ENCODE measurements around the gene ABHD14A. TPM values are rescaled to one million over a fixed set of nuclear protein-coding genes. Genes with fewer than 3 reads are reported as not detected.

Gene ABHD14A
- total and polyA plus RNA-seq, 2 of the 13 experiments (the other 11 are each of a cell fraction or from before 2014, with no cell fraction given), result 29.5 to 46.9 TPM

DNA sequence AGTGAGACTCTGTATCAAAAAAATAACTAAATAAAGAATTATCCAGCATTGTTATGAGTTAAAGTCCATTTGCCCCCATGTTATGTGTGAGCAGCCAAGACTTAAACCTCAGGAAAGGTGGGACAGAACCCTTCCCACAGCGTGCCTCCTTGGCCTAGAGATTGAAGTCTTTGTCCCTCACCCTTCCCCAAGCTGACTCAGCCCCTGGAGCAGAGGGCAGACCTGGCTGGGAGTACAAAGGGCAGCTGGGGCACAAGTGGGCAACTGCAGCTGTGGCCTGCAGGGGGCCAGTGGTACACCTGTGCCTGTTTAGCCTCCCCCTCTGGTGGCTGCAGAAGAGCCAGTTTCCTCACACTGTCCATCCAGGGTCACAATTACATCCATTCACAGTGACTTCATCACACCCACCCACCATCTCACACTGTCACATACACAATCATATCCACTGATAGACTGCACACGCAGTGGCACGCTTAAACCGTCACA is 7.5 kb downstream of the ABHD14A start (continued):
- TF ChIP-seq ARID4A (CRISPR knock-in tag; IDR thresholded peaks at IDR 0.05; ENCODE audit: borderline replicate concordance) (peak; percentile 28; the same call in 1 of the 2 replicates), ZMYM4 (CRISPR knock-in tag; IDR thresholded peaks at IDR 0.05) (no peak; the same call in 1 of the 2 replicates), ZNF709 (CRISPR knock-in tag; IDR thresholded peaks at IDR 0.05) (no peak), ZNF749 (CRISPR knock-in tag; IDR thresholded peaks at IDR 0.05; ENCODE audit: borderline replicate concordance) (no peak; the same call in 1 of the 2 replicates), GLMP (CRISPR knock-in tag; IDR thresholded peaks at IDR 0.05; ENCODE audit: borderline replicate concordance) (no peak), ZMYM3 (CRISPR knock-in tag; IDR thresholded peaks at IDR 0.05) (peak; percentile 62), MLLT10 (CRISPR knock-in tag; IDR thresholded peaks at IDR 0.05) (no peak), NCOR1 (IDR thresholded peaks at IDR 0.05; ENCODE audit: borderline replicate concordance, low read length) (peak; percentile 38; the same call in 1 of the 2 replicates), ZNF430 (CRISPR knock-in tag; IDR thresholded peaks at IDR 0.05) (peak; percentile 71), ZNF354B (CRISPR knock-in tag; IDR thresholded peaks at IDR 0.05) (no peak), STAT5B (CRISPR knock-in tag; IDR thresholded peaks at IDR 0.05) (no peak; the same call in 1 of the 2 replicates), ZFP41 (CRISPR knock-in tag; IDR thresholded peaks at IDR 0.05; ENCODE audit: borderline replicate concordance) (no peak; the same call in 1 of the 2 replicates), PAF1 (CRISPR knock-in tag; IDR thresholded peaks at IDR 0.05) (no peak), HMGA1 (CRISPR knock-in tag; conservative IDR thresholded peaks at IDR 0.05) (no peak), ZNF75D (CRISPR knock-in tag; IDR thresholded peaks at IDR 0.05; ENCODE audit: borderline replicate concordance) (no peak)
- TF ChIP-seq, protein P1, sequence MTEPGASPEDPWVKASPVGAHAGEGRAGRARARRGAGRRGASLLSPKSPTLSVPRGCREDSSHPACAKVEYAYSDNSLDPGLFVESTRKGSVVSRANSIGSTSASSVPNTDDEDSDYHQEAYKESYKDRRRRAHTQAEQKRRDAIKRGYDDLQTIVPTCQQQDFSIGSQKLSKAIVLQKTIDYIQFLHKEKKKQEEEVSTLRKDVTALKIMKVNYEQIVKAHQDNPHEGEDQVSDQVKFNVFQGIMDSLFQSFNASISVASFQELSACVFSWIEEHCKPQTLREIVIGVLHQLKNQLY (CRISPR knock-in tag; IDR thresholded peaks at IDR 0.05), result peak; percentile 72; the same call in 1 of the 2 replicates
- TF ChIP-seq, protein P2, sequence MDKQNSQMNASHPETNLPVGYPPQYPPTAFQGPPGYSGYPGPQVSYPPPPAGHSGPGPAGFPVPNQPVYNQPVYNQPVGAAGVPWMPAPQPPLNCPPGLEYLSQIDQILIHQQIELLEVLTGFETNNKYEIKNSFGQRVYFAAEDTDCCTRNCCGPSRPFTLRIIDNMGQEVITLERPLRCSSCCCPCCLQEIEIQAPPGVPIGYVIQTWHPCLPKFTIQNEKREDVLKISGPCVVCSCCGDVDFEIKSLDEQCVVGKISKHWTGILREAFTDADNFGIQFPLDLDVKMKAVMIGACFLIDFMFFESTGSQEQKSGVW (CRISPR knock-in tag; IDR thresholded peaks at IDR 0.05; ENCODE audit: borderline replicate concordance), result no peak
- TF ChIP-seq, protein P3, sequence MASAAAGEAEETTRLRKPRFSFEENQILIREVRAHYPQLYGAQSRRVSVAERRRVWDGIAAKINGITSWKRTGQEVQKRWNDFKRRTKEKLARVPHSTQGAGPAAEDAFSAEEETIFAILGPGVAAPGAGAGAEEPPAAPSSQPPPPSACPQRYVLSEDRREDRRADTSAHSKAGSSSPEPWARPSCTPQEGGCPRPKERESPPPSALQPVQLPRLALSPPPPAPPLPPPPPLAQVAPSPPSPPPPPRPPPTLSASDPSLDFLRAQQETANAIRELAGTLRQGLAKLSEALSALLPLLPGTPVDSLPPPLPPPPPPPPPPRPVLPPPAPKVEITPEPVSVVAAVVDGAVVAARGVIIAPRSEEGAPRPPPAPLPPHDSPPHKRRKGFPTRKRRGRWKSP (CRISPR knock-in tag; IDR thresholded peaks at IDR 0.05), result no peak
- TF ChIP-seq, protein P4, sequence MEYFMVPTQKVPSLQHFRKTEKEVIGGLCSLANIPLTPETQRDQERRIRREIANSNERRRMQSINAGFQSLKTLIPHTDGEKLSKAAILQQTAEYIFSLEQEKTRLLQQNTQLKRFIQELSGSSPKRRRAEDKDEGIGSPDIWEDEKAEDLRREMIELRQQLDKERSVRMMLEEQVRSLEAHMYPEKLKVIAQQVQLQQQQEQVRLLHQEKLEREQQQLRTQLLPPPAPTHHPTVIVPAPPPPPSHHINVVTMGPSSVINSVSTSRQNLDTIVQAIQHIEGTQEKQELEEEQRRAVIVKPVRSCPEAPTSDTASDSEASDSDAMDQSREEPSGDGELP (IDR thresholded peaks at IDR 0.05; ENCODE audit: borderline replicate concordance, low read depth), result peak; percentile 91

Measured in HepG2 (cell line).